ENCODE measurements around the gene PPP1R14D.

- TF ChIP-seq CREB1 (IDR thresholded peaks at IDR 0.05; ENCODE audit: low read depth) (no peak), ZBTB7A (IDR thresholded peaks at IDR 0.05; ENCODE audit: low read depth) (no peak), FOXM1 (IDR thresholded peaks at IDR 0.05; ENCODE audit: borderline replicate concordance, low read depth) (no peak), REST (IDR thresholded peaks at IDR 0.05; ENCODE audit: low read depth) (no peak)
These were observed 60.5 kb downstream of the PPP1R14D start for GRCh38 chr15:40767838-40768500.

Data from Ishikawa (cell line).